HL-60 (cell line): ENCODE results near the gene CNKSR2.
"Not testable (repeated sequence)": the region's sequence is repeated elsewhere in the genome, so short reads cannot be mapped to it uniquely, and the experiment has no call there.

Experiments
- DNase-seq, 2 experiments: peaks; one replicate each; pipeline ENCODE4 v3.0.0-alpha.2; 2010 to 2020; ENCODE audit warnings: low read depth in 1 of 2, low spot score in 1 of 2
- H3K27ac ChIP-seq: fragments of 250-450 bp; sonication (Bioruptor Pico); replicated peaks from 2 replicates; pipeline ENCODE4 v1.5.1; 2020; ENCODE audit warnings: mild to moderate bottlenecking, moderate library complexity
- H3K27me3 ChIP-seq: fragments of 250-450 bp; sonication (Bioruptor Pico); 2 replicates; pipeline ENCODE4 v1.5.1; 2021; ENCODE audit warnings: mild to moderate bottlenecking, moderate library complexity; ENCODE audit not compliant: insufficient read depth, poor library complexity, severe bottlenecking
- H3K4me3 ChIP-seq: replicated peaks from 2 replicates; pipeline ENCODE4 v1.5.1; 2011; ENCODE audit warnings: mild to moderate bottlenecking, control low read depth, low read length; ENCODE audit not compliant: insufficient read depth
- GABPA ChIP-seq: IDR thresholded peaks from 2 replicates; pipeline ENCODE4 v1.6.1; 2012; ENCODE audit warnings: low read depth
- POLR2AphosphoS5 ChIP-seq: IDR thresholded peaks from 2 replicates; pipeline ENCODE4 v1.6.1; 2012; ENCODE audit warnings: low read depth
- SPI1 ChIP-seq: IDR thresholded peaks from 2 replicates; pipeline ENCODE4 v1.6.1; 2012; ENCODE audit warnings: low read depth, mild to moderate bottlenecking, borderline replicate concordance
- TF ChIP-seq, protein P1 (sequence below): IDR thresholded peaks from 2 replicates; pipeline ENCODE4 v1.6.1; 2012; ENCODE audit warnings: low read depth; ENCODE audit not compliant: insufficient replicate concordance
- TF ChIP-seq, protein P2 (sequence below): IDR thresholded peaks from one replicate; pipeline ENCODE4 v1.5.1; 2011; ENCODE audit warnings: low read length, control low read depth, inconsistent platforms; ENCODE audit not compliant: insufficient read depth

Gene CNKSR2

DNA sequence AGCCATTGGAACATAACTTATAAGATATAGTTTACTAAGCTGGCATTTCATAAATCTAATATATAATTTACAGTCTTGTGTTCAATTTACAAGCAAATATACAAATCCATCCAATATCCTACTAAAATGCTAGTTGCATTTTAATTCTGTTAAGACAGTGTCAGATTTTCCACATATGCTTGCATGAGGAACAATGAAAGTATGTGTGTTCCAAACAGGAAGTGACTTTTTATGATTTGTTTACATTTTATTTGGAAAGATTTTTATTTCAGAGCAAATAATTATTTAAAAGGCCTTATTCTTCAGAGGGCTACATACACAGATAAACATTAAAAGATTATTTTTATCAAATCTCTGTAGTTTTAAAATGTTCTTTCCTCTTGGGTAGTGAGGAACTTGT is 153.9 kb downstream of the CNKSR2 start:
- DNase-seq: no peak
- no peak overlapping the region for H3K27ac ChIP-seq
- no peaks in the 10 kb centered on the region for H3K27me3 ChIP-seq
- TF ChIP-seq, protein P1, sequence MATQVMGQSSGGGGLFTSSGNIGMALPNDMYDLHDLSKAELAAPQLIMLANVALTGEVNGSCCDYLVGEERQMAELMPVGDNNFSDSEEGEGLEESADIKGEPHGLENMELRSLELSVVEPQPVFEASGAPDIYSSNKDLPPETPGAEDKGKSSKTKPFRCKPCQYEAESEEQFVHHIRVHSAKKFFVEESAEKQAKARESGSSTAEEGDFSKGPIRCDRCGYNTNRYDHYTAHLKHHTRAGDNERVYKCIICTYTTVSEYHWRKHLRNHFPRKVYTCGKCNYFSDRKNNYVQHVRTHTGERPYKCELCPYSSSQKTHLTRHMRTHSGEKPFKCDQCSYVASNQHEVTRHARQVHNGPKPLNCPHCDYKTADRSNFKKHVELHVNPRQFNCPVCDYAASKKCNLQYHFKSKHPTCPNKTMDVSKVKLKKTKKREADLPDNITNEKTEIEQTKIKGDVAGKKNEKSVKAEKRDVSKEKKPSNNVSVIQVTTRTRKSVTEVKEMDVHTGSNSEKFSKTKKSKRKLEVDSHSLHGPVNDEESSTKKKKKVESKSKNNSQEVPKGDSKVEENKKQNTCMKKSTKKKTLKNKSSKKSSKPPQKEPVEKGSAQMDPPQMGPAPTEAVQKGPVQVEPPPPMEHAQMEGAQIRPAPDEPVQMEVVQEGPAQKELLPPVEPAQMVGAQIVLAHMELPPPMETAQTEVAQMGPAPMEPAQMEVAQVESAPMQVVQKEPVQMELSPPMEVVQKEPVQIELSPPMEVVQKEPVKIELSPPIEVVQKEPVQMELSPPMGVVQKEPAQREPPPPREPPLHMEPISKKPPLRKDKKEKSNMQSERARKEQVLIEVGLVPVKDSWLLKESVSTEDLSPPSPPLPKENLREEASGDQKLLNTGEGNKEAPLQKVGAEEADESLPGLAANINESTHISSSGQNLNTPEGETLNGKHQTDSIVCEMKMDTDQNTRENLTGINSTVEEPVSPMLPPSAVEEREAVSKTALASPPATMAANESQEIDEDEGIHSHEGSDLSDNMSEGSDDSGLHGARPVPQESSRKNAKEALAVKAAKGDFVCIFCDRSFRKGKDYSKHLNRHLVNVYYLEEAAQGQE: no peak
- no peak for TF ChIP-seq GABPA
- TF ChIP-seq SPI1: no peak
- TF ChIP-seq POLR2AphosphoS5: no peak
- TF ChIP-seq, protein P2, sequence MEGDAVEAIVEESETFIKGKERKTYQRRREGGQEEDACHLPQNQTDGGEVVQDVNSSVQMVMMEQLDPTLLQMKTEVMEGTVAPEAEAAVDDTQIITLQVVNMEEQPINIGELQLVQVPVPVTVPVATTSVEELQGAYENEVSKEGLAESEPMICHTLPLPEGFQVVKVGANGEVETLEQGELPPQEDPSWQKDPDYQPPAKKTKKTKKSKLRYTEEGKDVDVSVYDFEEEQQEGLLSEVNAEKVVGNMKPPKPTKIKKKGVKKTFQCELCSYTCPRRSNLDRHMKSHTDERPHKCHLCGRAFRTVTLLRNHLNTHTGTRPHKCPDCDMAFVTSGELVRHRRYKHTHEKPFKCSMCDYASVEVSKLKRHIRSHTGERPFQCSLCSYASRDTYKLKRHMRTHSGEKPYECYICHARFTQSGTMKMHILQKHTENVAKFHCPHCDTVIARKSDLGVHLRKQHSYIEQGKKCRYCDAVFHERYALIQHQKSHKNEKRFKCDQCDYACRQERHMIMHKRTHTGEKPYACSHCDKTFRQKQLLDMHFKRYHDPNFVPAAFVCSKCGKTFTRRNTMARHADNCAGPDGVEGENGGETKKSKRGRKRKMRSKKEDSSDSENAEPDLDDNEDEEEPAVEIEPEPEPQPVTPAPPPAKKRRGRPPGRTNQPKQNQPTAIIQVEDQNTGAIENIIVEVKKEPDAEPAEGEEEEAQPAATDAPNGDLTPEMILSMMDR: no peak
- H3K4me3 ChIP-seq: no peak overlapping the region

DNA sequence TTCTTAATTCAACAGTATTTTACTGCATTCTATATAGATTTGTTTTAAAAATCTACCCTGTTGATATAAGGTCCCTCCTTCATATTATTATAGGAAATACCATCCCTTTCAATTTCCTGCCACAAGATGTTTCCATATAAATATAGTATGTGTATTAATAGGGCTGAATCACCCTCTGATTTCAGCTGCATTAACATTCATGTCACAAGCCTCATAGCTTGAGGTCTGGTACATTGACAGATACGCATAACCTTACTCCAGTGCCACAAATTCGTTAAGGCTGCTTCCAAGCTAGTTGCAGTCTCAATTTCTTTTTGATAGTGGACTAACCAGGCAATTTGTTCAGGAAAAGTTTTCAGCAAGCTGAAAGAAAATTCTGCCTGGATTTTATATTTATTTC is 155.6 kb downstream of the CNKSR2 start:
- DNase-seq: no peak
- TF ChIP-seq GABPA (no peak), SPI1 (no peak), POLR2AphosphoS5 (no peak)
- TF ChIP-seq, protein P1: no peak
- TF ChIP-seq, protein P2: no peak
- no peak overlapping the region for H3K27ac ChIP-seq
- H3K4me3 ChIP-seq: no peak overlapping the region
- no peaks in the 10 kb centered on the region for H3K27me3 ChIP-seq

- not testable (repeated sequence) for H3K4me3 ChIP-seq, H3K27ac ChIP-seq, H3K27me3 ChIP-seq, DNase-seq
These were observed 170.4 kb downstream of the CNKSR2 start for GRCh38 chrX:21544642-21545041.

DNA sequence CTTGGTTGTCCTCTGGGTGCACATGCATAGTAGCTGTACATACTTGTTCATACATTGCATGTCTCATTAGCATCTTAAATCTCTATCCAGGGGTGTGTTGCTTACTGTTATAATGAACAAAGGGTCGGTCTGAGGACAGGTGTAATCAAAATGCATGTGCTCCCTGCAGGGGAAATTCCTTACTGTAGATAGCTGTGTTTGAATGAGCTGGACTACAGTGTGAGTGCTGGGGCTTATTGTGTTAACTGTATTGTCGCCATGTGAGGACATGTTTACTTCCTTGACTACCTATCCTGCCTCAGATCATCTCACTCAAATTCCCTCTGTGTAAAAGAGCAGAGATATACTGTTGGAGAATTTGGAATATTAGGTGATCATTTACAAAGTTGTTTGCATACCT is 185.2 kb downstream of the CNKSR2 start:
- Histone ChIP-seq H3K27me3 (no peaks in the 10 kb centered on the region), H3K4me3 (no peak overlapping the region), H3K27ac (no peak overlapping the region)
- TF ChIP-seq, protein P1: no peak
- no peak for TF ChIP-seq GABPA
- no peak for TF ChIP-seq SPI1
- TF ChIP-seq POLR2AphosphoS5: no peak
- TF ChIP-seq, protein P2: no peak
- DNase-seq: no peak
